GM12875 (cell line): ENCODE results near the gene SHROOM3.

Experiments
- H3K4me3 ChIP-seq: one replicate; pipeline ENCODE4 v1.5.1; 2011; ENCODE audit warnings: low read depth, low read length, control low read depth
- TF ChIP-seq, protein P1 (sequence below): IDR thresholded peaks from 2 replicates; pipeline ENCODE4 v1.5.1; 2011; ENCODE audit warnings: low read depth, mild to moderate bottlenecking, control low read depth, inconsistent platforms, low read length, moderate library complexity, borderline replicate concordance; ENCODE audit not compliant: insufficient read depth

Gene SHROOM3

DNA sequence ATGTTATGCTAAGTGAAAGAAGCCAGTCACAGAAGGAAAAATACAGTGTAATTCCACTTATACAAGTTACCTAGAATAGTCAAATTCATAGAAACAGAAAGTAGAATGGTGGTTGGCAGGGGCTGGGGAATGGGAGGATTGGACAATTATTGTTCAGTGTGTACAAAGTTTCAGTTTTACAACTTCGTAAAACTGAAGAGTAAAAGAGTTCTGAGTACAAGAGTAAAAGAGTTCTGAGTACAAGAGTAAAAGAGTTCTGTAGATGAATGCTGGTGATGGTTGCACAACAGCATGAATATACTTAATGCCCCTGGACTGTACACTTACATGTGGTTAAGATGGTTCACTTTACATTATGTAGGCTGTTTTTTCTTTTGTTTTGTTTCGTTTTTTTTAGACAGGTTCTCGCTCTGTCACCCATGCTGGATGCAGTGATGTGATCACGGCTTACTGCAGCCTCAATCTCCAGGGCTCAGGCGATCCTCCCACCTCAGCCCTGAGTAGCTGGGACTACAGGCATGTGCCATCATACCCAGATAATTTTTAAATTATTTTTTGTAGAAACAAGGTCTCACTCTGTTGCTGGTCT is 232.0 kb downstream of the SHROOM3 start:
- TF ChIP-seq, protein P1, sequence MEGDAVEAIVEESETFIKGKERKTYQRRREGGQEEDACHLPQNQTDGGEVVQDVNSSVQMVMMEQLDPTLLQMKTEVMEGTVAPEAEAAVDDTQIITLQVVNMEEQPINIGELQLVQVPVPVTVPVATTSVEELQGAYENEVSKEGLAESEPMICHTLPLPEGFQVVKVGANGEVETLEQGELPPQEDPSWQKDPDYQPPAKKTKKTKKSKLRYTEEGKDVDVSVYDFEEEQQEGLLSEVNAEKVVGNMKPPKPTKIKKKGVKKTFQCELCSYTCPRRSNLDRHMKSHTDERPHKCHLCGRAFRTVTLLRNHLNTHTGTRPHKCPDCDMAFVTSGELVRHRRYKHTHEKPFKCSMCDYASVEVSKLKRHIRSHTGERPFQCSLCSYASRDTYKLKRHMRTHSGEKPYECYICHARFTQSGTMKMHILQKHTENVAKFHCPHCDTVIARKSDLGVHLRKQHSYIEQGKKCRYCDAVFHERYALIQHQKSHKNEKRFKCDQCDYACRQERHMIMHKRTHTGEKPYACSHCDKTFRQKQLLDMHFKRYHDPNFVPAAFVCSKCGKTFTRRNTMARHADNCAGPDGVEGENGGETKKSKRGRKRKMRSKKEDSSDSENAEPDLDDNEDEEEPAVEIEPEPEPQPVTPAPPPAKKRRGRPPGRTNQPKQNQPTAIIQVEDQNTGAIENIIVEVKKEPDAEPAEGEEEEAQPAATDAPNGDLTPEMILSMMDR, result no peak
- no peak overlapping the region for H3K4me3 ChIP-seq

DNA sequence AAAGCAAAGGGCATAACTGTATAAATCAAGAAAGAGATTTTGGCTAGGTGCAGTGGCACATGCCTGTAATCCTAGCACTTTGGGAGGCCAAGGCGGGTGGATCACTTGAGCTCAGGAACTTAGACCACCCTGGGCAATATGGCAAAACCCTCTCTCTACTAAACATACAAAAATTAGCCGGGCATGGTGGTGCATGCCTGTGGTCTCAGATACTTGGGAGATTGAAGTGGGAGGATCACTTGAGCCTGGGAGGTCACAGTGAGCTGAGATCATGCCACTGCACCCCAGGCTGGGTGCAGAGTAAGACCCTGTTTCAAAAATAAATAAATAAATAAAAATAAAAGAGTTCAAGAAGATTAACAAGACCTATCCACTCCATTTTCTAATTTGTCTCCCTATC is 235.6 kb downstream of the SHROOM3 start:
- TF ChIP-seq, protein P1, result no peak
- H3K4me3 ChIP-seq, result no peak overlapping the region

DNA sequence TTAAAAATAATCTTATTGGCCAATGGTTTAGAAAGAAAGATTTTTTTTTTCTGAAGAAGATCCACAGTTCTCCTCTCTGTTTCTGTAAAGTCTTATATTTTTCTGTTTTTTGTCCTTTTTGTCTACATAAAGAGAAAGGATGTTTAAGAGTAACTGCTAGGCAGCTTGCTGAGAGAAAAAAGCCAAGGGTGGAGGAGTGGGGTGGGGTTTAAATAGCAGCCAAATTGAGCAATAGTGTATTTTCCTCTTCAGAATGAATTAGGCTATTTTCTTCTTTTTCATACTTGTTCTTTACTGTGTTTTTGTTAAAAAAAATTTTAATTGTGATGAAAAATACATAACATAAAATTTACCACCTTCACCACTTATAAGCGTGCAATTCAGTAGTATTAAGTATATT is 238.3 kb downstream of the SHROOM3 start:
- H3K4me3 ChIP-seq, result no peak overlapping the region
- TF ChIP-seq, protein P1, result no peak

DNA sequence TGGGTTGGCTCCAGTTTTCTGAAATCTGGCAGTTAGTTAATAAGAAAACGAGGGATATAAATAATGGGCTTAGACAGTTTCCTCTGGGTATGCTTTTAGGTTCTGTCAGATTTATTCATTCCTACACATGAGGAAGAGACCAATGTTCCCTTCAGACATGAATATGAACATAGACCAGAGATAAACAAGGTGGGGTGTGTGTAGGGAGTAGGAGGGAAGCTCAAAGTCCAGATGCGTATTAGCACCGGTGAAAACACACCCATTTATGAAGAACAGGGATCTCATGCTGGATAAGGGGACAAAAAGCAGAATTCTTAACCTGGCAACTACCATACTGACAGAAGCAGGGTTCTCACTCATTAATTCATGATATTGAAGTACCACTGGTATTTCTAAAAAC is 240.0 kb downstream of the SHROOM3 start:
- TF ChIP-seq, protein P1, result no peak
- no peak overlapping the region for H3K4me3 ChIP-seq

DNA sequence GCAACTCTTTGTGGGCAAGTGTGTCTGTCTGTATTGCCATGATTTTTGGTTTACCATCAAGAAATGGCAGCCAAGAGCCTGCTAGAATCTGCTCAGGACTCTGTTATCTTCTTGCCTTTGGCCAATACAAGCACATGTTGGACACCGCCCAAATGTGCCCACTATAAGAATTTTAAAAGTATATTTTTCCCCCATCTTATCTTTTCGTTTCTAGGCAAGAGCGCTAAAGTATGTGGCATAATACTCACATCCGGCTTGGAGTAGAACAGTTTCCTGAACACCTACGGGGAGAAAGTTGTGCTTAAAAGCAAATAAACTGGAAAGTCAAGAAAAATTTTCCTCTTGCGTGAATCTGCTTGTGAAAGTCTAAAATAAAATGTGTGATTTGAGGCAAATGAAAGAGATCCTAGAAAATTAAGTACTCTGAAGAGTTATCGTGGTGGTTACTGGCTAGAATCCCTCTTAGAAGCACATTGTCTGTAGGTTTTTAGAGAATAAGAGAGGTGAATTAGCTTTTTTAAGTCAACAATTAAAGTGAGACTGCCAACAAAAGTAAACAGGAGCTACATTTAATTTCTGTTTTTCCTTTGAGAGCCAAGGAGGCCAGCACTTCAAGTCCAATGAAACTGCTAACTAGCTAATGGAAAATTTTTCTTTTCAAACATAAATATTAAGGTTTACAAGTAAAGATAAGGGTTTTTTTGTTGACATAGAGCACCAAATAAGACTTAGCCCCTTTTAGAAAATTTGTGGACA is 242.7 kb downstream of the SHROOM3 start:
- H3K4me3 ChIP-seq, result no peak overlapping the region
- TF ChIP-seq, protein P1, result no peak

DNA sequence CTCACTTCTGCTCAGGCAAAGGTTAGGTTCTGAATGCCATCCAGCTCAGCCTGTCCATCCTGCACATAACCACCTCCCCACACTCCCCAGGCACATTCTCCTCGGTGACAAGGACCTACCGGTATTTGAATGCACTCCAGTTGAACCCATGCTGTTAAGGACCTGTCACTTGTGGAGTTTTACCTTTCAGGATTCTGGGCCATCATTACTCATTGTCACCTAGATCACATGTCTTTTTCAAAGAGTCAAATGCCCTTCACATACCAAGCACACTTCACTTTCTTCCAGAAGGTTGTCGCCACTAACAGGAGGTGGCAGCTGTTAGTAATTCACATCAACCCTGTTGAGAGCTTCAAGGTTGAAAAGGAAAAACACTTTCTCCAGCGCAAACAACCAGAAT is 244.7 kb downstream of the SHROOM3 start:
- no peak overlapping the region for H3K4me3 ChIP-seq
- TF ChIP-seq, protein P1, result no peak

DNA sequence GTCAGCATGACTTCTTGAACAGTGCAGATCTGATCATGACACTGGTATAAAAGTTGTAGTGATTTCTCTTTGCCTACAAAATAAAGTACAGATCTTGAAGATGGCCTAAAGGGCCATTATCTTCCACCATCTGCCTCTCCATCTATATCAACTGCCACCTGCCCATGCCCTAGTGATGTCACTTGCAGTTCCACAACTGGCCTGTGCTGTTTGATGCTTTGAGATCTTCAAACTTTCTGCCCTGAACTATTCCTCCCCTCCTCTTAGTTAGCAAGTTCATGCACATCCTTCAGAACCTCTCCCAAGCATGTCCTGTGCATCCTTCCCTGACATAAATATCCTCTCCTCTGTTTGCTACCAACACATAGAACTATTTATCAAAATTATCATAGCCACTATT is 245.9 kb downstream of the SHROOM3 start:
- H3K4me3 ChIP-seq, result no peak overlapping the region
- TF ChIP-seq, protein P1, result no peak
